Cardiac septum (tissue), 1 donor: ENCODE results near the gene KCNMA1. TPM values are rescaled to one million over a fixed set of nuclear protein-coding genes. Genes with fewer than 3 reads are reported as not detected.

Experiments used
- DNase-seq: peaks from one replicate; pipeline ENCODE4 v3.0.0-alpha.2; 2020; ENCODE audit warnings: low spot score
- intact Hi-C: fragments of 100-400 bp; cut with DNase I; formaldehyde crosslinking; loops from one replicate; pipeline ENCODE4 v1.14.0; 2022
- total RNA-seq: library from RNA; stranded (reverse); fragmentation: NEBNext Ultra II Directional; extraction: Animal tissue kit (Norgen Biotek cat#: 25700); gene quantifications from one replicate; pipeline ENCODE4 v1.2.1, GENCODE V29; 2021
- donor health status: DM: no; HTN: no; CAD: no.

The KCNMA1 gene
- total RNA-seq, 1 donor from 2014 or later, result 2.0 TPM

DNA sequence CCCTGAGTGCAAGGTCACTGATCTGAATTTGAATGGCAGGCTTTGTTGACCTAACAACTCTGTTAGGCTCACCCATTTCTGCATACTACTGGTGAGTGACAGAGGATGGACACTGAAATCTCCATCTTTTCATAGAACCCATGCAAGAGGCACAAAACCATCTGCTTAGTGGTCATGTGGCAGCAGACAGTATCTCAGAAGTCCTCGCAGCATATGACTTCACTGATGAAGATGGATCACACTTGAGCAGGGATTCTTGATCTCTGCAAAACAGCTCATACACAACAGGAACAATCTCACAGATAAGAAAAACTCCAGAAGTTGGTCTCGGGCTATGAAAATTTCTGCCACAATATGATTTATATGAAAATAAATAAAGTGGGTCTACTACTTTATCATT lies 487.9 kb downstream of the KCNMA1 start:
- intact Hi-C loops, result no loop called here
- DNase-seq, result no peak

DNA sequence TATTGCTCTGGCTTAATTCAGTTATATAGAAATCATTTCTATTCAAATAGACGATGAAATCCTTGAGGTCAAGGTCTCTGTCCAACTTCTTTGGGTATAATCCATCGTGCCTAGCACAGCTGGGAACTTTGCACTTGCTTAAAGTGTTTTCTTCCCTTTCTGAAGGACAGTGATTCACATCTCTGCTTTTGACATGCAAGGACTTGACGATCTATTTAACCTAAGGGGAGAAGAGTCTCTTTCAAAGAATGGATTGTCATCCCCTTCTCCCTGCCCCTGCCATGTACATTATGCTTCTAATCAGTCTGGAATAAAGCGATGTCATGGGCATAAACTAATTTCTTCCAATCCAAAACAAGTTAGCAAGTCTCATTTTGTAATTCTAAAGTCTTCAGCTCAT lies 488.6 kb downstream of the KCNMA1 start:
- no peak for DNase-seq

DNA sequence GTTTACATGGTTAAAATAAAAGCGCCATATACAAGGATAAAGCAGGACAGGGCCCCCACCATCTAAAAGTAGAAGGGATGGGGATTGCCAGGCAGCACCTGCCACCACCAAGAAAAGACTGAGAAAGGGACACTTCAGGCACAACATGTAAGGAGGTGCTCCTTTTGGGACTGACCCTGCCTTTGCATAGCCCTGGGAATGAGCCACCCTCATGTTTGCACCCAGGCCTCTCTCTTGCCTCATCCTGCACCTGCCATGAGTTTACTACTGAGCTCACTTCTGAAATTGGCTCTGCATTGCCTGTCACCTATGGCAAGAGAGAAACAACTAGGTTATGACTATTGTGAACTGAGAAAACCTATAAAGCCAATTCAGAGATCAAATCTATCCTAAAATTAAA lies 489.7 kb downstream of the KCNMA1 start:
- intact Hi-C loops, result no loop called here
- DNase-seq, result no peak

More for the DNA sequence above, 488.6 kb downstream of the KCNMA1 start:
- intact Hi-C loops, result no loop called here

DNA sequence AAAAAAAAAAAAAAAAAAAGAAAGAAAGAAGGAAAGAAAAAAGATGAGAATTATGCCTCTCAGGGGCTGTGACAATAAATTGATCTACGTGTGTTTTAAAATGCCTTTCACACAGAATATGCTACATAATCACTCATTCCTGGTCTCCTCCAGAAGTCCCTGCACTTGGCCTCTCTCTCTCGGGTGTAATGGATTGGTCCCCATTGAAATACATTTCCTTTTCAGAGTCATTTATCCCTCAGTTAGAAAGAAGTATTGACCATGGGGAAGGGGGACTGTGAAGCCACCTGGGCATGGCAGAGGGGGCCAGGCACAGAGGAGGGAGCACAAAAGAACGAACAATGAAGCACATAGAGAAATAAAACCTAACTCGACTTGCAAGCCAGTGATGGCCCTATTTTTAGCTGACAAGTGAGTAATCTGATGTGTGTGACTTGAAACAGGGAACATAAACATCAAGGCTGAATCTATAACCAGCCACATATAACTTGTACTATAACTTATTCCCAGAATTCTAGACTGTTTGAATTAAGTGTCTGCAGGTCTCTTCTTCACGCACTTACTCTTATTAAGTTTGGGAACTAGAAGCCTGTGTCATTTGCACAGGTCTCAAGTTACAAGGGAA lies 490.8 kb downstream of the KCNMA1 start:
- intact Hi-C loops, result no loop called here
- DNase-seq, result no peak

DNA sequence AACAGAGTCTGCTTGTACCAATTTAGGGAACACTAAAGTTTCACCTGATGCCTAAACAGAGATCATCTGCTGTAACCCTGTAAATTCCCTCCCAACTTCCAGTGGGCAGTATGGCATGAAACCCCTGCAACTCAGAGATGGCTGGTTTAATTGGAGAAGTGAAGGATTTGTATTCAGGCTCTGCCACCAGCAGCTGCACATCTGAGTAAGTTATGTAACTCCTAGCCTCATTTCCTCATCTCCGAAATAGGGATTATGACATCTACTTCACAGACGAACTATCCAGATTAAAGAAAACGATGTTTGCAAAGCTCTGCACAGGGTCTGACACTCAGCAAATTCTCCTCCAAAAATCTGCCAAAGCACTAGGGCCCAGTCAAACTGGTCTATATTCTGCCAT lies 493.0 kb downstream of the KCNMA1 start:
- intact Hi-C loops, result no loop called here
- DNase-seq, result no peak

DNA sequence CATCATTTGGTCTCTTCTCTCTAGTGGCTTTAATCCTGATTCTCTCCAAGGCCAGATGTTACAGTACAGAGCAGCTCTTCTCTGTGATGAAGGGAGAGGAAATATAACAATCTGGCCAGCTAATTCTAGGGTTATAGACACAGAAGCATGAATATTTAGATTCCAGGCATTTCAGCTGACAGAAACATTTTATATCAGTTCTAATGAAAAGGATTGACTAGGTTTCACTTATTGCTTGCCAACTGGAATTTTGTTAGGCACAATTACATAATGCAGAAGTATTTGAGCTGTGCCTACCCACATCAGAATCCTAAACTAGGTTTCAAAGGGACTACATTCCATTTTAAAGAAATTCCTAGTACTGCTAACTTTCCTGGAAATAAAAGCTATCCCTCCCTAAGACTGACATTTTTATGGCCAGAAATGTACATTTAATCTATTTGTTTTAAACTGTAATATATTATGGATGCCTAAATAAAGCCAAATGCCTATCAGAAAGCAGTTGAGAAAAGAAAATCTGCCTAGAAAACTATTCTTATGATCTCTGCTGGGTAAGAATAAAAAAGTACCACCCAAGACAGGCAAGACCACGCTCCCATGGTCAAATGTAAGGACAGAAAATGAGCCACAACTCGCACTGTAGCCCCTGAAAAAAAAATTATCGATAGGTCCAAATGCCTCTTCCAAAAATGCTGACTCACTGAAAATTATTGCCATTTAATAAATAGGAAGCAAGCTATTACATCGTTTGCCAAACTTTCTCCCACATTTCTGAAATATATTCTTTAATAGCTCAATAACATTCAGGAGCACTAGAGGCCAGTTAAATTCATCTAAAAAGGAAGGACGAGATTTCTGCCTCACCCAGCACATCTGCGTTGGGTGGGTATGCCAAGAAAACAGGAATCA lies 498.1 kb downstream of the KCNMA1 start:
- no peak for DNase-seq
- intact Hi-C loops, result no loop called here

DNA sequence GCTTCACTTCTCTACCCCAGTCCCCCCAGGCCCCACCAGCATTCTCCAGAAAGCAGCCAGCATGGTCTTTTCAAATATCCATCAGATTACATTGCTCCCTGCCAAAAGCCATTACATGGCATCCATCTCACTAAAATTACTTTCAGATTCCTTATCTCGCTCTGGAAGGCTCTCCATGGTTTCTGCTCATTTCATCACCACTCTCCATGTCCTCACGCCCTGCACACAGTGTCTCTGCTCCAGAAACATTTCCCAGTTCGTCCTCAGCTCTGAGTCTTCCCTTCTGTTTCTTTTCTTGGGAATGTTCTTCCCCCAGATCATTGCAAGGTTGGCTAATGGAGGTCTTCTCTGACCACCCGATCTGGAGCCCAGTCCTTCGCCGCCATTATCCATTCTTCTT lies 499.1 kb downstream of the KCNMA1 start:
- DNase-seq, result no peak
- intact Hi-C loops, result no loop called here

DNA sequence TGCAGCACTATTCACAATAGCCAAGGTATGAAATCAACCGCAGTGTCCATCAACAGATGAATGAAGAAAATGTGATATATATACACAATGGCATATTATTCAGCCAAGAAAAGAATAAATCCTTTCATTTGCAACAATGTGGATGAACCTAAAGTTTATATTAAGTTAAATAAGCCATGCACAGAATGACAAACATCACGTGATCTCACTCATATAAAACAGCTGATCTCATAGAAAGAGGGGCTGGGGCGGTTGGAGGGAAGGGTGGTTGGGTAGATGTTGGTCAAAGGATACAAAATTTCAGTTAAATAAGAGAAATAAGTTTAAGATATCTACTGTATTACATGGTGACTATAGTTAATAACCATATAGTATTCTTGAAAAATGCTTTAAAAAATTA lies 502.1 kb downstream of the KCNMA1 start:
- intact Hi-C loops, result no loop called here
- no peak for DNase-seq

DNA sequence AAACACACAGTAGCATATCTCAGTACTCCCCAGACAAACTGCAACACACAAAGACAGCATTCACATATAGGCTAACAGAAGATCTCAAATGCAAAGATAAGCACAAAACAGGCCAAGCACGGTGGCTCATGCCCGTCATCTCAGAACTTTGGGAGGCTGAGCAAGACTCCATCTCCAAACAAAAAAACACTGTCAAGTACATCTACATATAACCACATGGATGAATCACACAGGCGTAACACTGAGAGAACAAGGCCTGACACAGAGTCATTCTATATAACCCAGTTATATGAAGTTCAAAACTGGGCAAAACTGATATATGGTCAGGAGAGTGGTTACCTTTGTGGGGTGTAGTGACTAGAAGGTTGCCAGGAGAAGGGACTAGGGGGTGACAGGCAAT lies 506.4 kb downstream of the KCNMA1 start:
- intact Hi-C loops, result no loop called here
- no peak for DNase-seq

DNA sequence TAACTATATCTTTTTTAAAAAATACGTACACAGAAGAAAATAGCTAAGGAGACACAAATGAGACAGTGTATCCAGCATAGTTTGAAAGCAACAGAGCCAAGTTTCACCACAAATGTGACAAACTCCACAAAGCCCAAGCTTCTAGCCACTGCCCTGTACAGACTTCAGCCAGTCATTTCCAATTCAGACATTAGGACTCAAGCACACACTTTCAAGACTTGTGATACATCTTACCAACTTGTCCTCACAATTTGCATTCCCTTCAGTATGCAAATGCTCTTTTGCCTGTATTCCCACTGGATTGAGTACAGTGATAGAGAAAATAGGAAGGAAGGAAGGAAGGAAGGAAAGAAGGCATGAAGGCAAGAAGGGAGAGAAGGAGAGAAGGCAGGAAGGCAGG lies 510.4 kb downstream of the KCNMA1 start:
- intact Hi-C loops, result no loop called here
- no peak for DNase-seq

DNA sequence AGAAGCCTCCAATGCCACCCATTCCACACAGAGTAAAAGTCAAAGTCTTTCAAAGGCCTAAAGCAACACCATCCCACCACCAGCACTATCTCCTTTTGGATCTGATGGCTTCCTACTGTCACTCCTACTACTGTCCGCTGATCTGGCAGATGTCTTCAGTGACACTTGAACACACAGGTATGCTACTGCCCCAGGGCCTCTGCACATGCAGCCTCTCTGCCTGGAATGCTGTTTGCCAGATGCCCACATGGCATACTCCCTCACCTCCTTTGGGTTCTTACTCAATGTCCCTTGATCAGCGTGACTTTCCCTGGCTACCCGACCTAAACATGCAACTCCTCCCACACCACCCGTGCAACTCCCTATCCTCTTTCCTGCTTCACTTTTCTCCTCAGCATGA lies 512.4 kb downstream of the KCNMA1 start:
- intact Hi-C loops, result no loop called here
- DNase-seq, result no peak

DNA sequence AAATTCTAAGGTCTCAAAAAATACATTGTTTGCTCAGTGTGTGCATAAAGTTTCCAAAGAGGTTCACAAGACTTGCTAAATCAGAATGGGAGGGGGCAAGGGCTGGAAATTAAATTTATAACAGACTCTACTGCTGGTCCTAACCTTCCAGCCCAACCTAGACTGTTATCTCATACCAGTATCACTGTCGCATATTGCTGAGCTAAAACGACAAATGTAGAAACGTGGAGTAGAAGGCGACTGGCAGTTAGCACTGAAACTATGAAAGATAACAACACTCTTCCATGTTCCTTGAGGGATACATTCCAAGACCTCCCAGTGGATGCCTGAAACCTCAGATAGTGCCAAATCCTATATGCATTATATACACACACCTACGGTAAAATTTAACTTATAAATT lies 514.3 kb downstream of the KCNMA1 start:
- intact Hi-C loops, result no loop called here
- no peak for DNase-seq

DNA sequence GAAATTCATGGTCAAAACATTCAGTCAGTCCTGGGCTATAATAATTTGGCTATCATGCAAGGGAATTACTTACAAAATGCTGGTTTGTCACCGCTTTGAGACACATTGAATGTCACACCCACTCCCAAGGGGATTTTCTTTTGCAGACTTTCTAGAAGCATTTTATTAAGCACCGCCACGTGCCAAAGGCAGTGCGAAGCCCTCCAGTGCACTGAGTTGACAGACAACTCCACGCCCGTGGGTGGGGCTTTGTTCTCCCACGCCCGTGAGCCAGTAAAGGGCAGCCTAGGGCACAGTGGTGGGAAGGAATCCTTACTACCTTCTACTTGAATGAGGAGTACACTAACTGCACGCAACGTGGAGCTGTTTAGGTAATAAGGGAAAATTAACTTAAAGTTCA lies 515.8 kb downstream of the KCNMA1 start:
- intact Hi-C loops, result no loop called here
- no peak for DNase-seq

DNA sequence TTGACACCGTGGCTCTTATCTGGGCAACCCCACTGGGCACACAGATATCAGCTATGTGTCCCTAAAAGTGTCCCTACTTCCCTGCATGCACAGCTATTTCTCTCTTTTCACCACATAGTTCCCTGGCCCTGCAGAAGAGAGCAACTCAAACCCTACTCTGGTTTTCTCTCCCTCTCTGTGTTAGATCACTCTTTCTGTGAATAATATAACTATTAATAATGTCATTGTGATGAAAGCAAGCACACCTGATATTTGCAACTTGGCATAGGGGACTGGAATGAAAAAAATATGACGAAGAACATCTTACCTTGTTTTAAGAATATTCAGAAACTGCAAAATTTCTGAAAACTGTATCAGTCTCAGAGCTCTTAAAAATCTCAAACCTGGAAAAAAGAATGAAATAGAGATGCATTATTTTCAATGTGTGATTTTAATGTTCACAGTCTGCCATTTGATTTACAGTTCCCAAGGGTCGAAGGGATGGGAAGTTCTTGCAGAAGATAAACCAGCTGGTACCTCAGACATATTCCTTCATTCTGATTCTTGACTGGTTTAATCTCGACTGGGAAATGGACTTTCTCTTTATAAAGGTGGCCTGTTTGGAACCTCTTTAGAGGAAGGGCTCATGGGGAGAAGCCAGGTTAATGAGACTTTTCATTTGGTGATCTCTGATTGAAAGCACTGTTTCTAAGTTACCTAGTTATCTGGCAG lies 516.8 kb downstream of the KCNMA1 start:
- intact Hi-C loops, result no loop called here
- no peak for DNase-seq

DNA sequence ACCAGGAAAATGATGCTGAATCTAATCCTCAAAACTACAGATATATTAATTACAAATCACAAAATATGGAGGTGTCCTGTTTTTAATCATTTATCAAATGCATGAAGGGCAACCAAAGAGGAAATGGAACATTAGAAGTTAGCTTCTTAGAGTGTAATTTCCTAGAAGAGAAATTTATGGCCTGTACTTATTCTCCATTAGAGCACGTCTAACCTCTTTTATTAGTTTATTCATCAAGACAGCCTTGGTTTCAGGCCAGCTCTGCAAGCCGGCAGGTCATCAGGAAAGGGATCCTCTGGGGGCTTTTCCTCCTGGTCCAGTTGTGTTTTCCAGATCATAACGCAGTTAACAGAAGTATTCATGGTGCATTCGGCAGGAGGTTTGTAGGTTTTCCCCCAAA lies 517.6 kb downstream of the KCNMA1 start:
- no peak for DNase-seq
- intact Hi-C loops, result no loop called here

DNA sequence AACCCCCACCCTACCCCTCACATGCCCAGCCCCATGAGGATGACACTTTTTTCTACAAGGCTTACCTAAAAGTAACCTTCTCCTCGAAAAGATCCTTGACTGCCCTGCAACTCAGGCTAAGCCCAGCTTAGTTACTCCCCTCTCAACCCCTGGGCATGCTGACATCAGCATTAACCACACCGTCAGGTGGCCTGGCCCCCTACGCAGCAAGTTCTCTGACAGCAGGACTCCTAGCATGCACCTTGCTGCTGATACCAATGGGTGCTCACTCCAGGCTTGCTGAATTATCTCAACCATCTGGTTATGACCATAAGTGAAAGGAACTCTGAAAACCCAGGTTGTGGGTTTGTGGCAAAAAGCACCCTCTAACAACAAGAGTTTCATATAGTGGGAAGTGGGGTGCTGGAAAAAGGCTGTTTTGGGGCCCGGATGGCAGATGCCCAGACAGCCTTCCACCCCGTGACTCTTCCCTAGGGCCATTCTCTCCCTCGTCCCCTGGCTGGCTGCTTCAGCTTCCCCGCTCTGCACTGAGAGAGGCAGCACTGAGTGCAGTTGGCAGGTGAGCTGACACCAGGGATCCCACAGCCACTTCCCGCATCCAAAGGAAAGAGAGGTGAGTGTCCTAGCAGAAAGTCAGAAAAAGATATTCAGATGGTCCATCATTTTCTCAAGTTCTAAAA lies 518.9 kb downstream of the KCNMA1 start:
- no peak for DNase-seq
- intact Hi-C loops, result no loop called here

DNA sequence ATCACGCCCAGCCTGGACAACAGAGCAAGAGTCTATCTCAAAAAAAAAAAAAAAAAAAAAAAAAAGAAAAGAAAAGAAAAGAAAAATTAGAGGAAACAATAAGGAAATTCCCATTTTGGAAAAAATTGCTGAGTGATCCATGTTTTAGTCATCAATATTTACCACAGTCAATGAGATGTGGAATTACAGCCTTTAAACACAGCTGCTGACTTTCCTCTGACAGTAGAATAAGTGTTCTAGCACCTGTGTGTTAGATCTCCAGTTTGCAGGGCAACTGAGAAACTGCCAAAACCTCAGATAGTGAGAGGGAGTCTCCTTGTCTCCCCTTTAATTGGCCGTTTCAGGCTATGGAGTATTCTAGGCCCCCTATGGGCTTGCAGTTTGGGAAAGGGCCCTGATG lies 520.1 kb downstream of the KCNMA1 start:
- intact Hi-C loops, result no loop called here
- no peak for DNase-seq

DNA sequence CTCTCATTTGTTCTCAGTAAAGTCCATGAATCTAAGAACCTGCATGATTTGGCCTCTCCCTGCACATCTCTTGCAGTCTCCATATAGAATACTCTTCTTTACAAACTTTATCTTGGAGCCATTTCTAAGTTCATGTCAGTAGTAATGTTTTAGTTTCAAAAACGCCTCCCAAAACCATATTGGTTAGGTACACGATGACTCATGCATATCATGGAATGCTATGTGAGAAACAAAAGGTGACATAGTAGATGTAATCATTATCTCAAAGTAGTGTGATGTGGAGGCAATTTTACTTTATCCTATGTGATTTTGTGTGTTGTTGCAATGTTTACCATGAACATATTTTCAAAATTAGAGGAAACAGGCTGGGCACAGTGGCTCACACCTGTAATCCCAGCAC lies 520.7 kb downstream of the KCNMA1 start:
- intact Hi-C loops, result no loop called here
- DNase-seq, result no peak

DNA sequence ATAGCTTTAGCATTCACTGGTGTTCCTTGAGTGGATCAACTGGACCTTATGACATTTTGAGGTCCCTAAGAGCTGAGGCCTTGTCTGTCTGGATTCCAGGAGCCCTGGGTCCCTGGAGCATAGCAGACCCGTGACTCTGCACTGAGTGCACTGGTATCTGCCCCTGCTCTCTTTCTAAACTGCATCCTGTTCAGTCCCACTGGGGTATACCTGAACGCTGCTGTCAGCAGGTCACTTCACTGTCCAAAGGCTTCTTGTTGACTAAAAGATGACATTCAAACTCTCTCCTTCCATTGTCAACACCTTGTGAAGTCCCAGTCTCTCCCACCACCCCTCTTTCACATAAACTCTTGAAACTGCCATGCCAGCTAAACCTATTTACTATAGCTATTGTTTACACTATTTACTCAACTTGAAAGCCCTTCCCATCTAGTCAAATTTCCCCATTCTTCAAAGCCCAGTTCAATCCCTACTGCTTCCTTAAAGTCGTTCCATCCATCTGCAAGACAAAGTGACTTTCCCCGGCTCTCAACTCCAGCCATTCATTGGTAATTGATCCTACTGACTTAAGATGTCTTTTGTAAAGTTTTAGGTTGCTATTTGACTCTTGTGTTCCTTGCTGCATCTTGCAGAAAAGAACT lies 523.3 kb downstream of the KCNMA1 start:
- no peak for DNase-seq
- intact Hi-C loops, result loop anchor here (5.0 kb wide), 1 partner anchor 102 kb away; no protein-coding TSS in a partner anchor
